HEK293 (cell line): ENCODE data around the gene LTBP1.

Experiments
- CTCF ChIA-PET: fragments of 350-600 bp; formaldehyde crosslinking; extraction: SDS; loops from one replicate; lab custom pipeline; 2021; ENCODE audit warnings: antibody characterized with exemption; lab: Yijun Ruan, JAX
- POLR2A ChIA-PET: fragments of 300-600 bp; formaldehyde crosslinking; extraction: SDS; loops from one replicate; lab custom pipeline; 2020; ENCODE audit warnings: antibody characterized with exemption, inconsistent platforms; lab: Yijun Ruan, JAX
- H3K27ac ChIP-seq: fragments of 200-500 bp; sonication (Bioruptor generic); 2 replicates; pipeline ENCODE4 v1.5.1; 2014; ENCODE audit warnings: low read depth, low read length, control low read depth, inconsistent platforms; ENCODE audit errors: extremely low read depth
- H3K36me3 ChIP-seq, 2 experiments: fragments of 200-500 bp in 1 of 2; sonication (Bioruptor generic) in 1 of 2; 1 replicate in 1 of 2; 2 replicates in 1 of 2; pipeline ENCODE4 v1.5.1; 2014 to 2017; ENCODE audit warnings: inconsistent platforms in 2 of 2, low read length in 2 of 2; ENCODE audit not compliant: control insufficient read depth in 2 of 2, insufficient read depth in 1 of 2
- H3K4me1 ChIP-seq: fragments of 200-500 bp; sonication (Bioruptor generic); 2 replicates; pipeline ENCODE4 v1.5.1; 2014; ENCODE audit warnings: mild to moderate bottlenecking, low read length, inconsistent platforms; ENCODE audit not compliant: control insufficient read depth, insufficient read depth
- H3K4me3 ChIP-seq: 2 replicates; pipeline ENCODE4 v1.5.1; 2011; ENCODE audit warnings: low read depth, mild to moderate bottlenecking, control low read depth, low read length, moderate library complexity
- H3K9me3 ChIP-seq: fragments of 200-500 bp; sonication (Bioruptor generic); 2 replicates; pipeline ENCODE4 v1.5.1; 2014; ENCODE audit warnings: low read depth, low read length, inconsistent platforms; ENCODE audit not compliant: control insufficient read depth, insufficient read depth
- CTCF ChIP-seq: fragments of 450-650 bp; formaldehyde crosslinking; IDR thresholded peaks from 2 replicates; pipeline ENCODE4 v1.5.1; 2016; ENCODE audit warnings: missing biosample characterization, missing genetic modification characterization
- KLF9 ChIP-seq: fragments of 450-650 bp; formaldehyde crosslinking; IDR thresholded peaks from 2 replicates; pipeline ENCODE4 v1.5.1; 2016; ENCODE audit warnings: missing biosample characterization, missing genetic modification characterization, low read depth
- MZF1 ChIP-seq: fragments of 450-650 bp; formaldehyde crosslinking; IDR thresholded peaks from 2 replicates; pipeline ENCODE4 v1.5.1; 2017; ENCODE audit warnings: missing biosample characterization, missing genetic modification characterization, borderline replicate concordance
- PRDM6 ChIP-seq: fragments of 450-650 bp; formaldehyde crosslinking; IDR thresholded peaks from 2 replicates; pipeline ENCODE4 v1.5.1; 2017; ENCODE audit warnings: missing biosample characterization, missing genetic modification characterization
- REPIN1 ChIP-seq: fragments of 450-650 bp; formaldehyde crosslinking; IDR thresholded peaks from 2 replicates; pipeline ENCODE4 v1.5.1; 2017; ENCODE audit warnings: missing biosample characterization, missing genetic modification characterization, low read depth
- REST ChIP-seq: fragments of 450-650 bp; formaldehyde crosslinking; IDR thresholded peaks from 2 replicates; pipeline ENCODE4 v1.5.1; 2016; ENCODE audit warnings: missing biosample characterization, missing genetic modification characterization
- ZBTB21 ChIP-seq: fragments of 450-650 bp; formaldehyde crosslinking; IDR thresholded peaks from 2 replicates; pipeline ENCODE4 v1.5.1; 2017; ENCODE audit warnings: missing biosample characterization, missing genetic modification characterization
- ZFP37 ChIP-seq: fragments of 450-650 bp; formaldehyde crosslinking; IDR thresholded peaks from 2 replicates; pipeline ENCODE4 v1.5.1; 2016; ENCODE audit warnings: missing biosample characterization, missing genetic modification characterization
- ZNF140 ChIP-seq: fragments of 450-650 bp; formaldehyde crosslinking; IDR thresholded peaks from 2 replicates; pipeline ENCODE4 v1.5.1; 2016; ENCODE audit warnings: missing biosample characterization, missing genetic modification characterization
- ZNF274 ChIP-seq, 2 experiments: fragments of 200-500 bp in 1 of 2; fragments of 450-650 bp in 1 of 2; sonication (Bioruptor generic) in 1 of 2; formaldehyde crosslinking in 1 of 2; IDR thresholded peaks; 2 replicates each; pipeline versions ENCODE4 v1.5.1 to v1.6.1; 2014 to 2016; ENCODE audit warnings: borderline replicate concordance in 1 of 2, inconsistent platforms in 1 of 2, low read length in 1 of 2, missing biosample characterization in 1 of 2, missing genetic modification characterization in 1 of 2
- ZNF449 ChIP-seq: fragments of 450-650 bp; formaldehyde crosslinking; IDR thresholded peaks from 2 replicates; pipeline ENCODE4 v1.5.1; 2017; ENCODE audit warnings: missing biosample characterization, mild to moderate bottlenecking, missing genetic modification characterization, moderate library complexity
- ZNF488 ChIP-seq: fragments of 450-650 bp; formaldehyde crosslinking; IDR thresholded peaks from 2 replicates; pipeline ENCODE4 v1.5.1; 2016; ENCODE audit warnings: missing biosample characterization, missing genetic modification characterization
- ZNF558 ChIP-seq: fragments of 450-650 bp; formaldehyde crosslinking; IDR thresholded peaks from 2 replicates; pipeline ENCODE4 v1.5.1; 2016; ENCODE audit warnings: missing biosample characterization, missing genetic modification characterization
- ZNF596 ChIP-seq: fragments of 450-650 bp; IDR thresholded peaks from 2 replicates; pipeline ENCODE4 v1.5.0; 2018; ENCODE audit warnings: missing biosample characterization, mild to moderate bottlenecking, missing genetic modification characterization, moderate library complexity
- ZNF701 ChIP-seq: fragments of 450-650 bp; formaldehyde crosslinking; IDR thresholded peaks from 2 replicates; pipeline ENCODE4 v1.5.1; 2016; ENCODE audit warnings: missing biosample characterization, missing genetic modification characterization

LTBP1 gene

GRCh38 chr2:33284287-33284686 lies 337.5 kb downstream of the LTBP1 start (continued):
- TF ChIP-seq PRDM6 (tag by site-specific recombination) (no peak), REST (tag by site-specific recombination) (no peak), CTCF (tag by site-specific recombination) (no peak), ZNF449 (no peak)

GRCh38 chr2:33287507-33288005 lies 340.8 kb downstream of the LTBP1 start:
- H3K4me3 ChIP-seq, result no peak overlapping the region
- no peak for TF ChIP-seq ZNF274 (IDR thresholded peaks at IDR 0.05; ENCODE audit: low read length)
- TF ChIP-seq ZNF274 (tag by site-specific recombination; IDR thresholded peaks at IDR 0.05; ENCODE audit: borderline replicate concordance), result no peak
- TF ChIP-seq MZF1 (tag by site-specific recombination), result no peak
- no peak for TF ChIP-seq ZNF488 (tag by site-specific recombination)
- TF ChIP-seq ZNF701 (tag by site-specific recombination), result no peak
- H3K36me3 ChIP-seq, result no peaks in the 10 kb centered on the region; a peak in 1 of 3 replicates
- ChIA-PET CTCF (no interaction called here), POLR2A (no interaction called here)
- no peaks in the 10 kb centered on the region for H3K9me3 ChIP-seq
- H3K27ac ChIP-seq, result no peak overlapping the region
- H3K4me1 ChIP-seq, result peaks cover 14% of the 10 kb centered on the region

- Histone ChIP-seq H3K27ac (no peak overlapping the region), H3K9me3 (no peaks in the 10 kb centered on the region), H3K4me3 (no peak overlapping the region), H3K36me3 (no peaks in the 10 kb centered on the region; a peak in 1 of 3 replicates), H3K4me1 (peaks cover 16% of the 10 kb centered on the region)
- POLR2A ChIA-PET, result no interaction called here
- CTCF ChIA-PET, result no interaction called here
- TF ChIP-seq ZNF140 (tag by site-specific recombination), result no peak
- no peak for TF ChIP-seq ZNF558
- TF ChIP-seq ZFP37 (tag by site-specific recombination), result no peak
- TF ChIP-seq KLF9 (tag by site-specific recombination), result no peak
- TF ChIP-seq ZNF596, result no peak
- no peak for TF ChIP-seq ZBTB21
- TF ChIP-seq REPIN1 (tag by site-specific recombination), result no peak
These were observed 341.3 kb downstream of the LTBP1 start for GRCh38 chr2:33288011-33288410.
